H54 (cell line): ENCODE data around the gene BTC.
"Not testable (repeated sequence)": the region's sequence is repeated elsewhere in the genome, so short reads cannot be mapped to it uniquely, and the experiment has no call there.

Experiments used
- DNase-seq: peaks from one replicate; pipeline ENCODE4 v3.0.0; 2011; ENCODE audit warnings: low spot score, mixed read lengths; ENCODE audit not compliant: insufficient read length
- FAIRE-seq: peaks from 3 replicates; lab custom pipeline; 2011; peaks lifted over from hg19 to GRCh38; lab: Jason Lieb, UNC
- POLR2A ChIP-seq: IDR thresholded peaks from 2 replicates; pipeline ENCODE4 v1.6.1; 2011; ENCODE audit warnings: low read depth, mild to moderate bottlenecking, low read length

BTC gene, protein sequence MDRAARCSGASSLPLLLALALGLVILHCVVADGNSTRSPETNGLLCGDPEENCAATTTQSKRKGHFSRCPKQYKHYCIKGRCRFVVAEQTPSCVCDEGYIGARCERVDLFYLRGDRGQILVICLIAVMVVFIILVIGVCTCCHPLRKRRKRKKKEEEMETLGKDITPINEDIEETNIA

DNA sequence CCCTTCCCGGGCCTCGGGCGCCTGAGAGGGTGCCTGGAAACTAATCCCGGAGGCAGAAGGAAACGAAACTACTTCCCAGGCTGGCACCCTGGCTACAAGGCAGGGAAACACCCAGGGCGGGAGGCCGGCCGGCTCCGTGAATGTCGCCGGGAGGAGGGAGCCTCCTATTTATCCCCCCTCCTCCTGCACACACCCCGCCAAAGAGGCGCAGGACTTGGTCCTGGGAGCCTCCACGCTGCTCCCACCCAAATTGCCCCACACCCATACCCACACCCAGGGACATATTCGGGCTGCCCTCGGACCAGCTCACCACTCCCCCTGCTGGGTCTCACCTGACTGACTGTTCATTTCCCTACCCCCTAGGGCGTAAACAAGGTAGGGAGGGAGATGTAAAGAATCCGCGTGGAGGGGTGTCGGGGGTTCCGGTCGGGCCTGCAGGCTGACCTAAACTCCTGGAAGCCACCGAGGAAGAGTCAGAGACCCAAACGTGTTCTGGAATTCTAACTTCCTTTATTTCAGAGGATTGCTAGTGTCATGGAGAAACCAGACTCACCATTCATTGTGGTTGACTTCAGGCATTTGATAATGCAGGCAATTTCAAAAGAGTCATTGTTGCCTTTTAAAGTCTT lies at the start of gene BTC:
TSS of gene BTC (minus strand) at position 142 of the 629 bp plus-strand sequence. CDS start 198 bp downstream, outside the sequence.
- no peak for FAIRE-seq
- DNase-seq = peak; percentile 9
- no peak for TF ChIP-seq POLR2A

DNA sequence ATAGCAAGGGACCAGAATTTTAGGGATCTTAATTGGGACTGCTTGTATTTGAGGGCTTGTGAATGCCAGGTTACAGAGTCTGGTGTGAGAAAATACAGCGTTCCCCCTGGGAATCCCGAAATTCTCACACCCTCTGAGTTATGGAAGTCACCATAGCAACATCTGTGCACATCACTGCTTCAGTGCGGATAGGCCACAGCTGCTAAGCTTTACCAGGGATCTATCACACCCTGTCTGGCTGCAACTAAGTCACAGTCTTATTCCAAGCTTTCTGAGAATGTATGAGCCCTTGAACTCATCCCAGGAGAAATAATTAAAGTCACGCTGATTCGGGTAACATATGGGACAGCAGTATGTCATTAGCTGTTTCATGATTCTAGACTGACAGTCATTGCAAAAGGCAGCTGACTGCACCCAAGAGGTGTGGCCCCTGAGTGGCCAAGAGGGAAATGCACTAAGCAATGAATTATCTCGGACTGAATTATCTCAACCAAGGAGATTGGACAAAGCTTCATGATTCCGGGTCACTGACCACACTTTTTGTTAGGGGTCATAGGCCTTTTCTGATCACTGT lies 46.7 kb upstream of the BTC start:
- FAIRE-seq (no peak), DNase-seq (no peak)
- TF ChIP-seq POLR2A = no peak

DNA sequence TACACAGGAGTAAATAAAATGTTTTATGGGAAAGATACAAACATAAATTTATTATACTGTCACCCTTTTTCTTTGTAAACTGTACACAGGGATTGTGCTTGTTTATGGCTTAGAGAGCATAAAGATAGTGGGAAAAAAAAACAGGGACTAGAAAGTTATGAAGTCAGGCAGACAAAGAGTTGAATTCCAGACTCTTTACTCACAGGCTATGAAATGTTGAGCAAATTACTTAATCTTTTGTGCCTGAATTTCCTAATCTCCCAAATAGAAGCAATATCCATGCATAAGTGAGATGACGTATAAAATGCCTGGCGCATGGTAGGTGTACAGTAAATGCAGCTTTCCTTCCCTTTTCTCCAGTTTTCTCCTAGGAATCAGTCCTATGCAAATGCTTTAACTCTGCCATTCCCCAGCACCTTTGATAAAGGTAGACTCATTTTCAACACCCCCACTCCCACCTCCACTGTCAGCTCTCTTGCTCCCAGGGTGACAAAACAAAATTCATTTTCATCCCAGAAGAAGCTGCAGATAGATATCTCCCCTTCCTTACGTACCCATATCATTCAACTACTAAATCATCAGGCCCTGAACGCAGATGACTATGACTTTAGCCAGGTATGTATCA lies 44.5 kb upstream of the BTC start:
- FAIRE-seq (no peak), DNase-seq (no peak)
- no peak for TF ChIP-seq POLR2A

DNA sequence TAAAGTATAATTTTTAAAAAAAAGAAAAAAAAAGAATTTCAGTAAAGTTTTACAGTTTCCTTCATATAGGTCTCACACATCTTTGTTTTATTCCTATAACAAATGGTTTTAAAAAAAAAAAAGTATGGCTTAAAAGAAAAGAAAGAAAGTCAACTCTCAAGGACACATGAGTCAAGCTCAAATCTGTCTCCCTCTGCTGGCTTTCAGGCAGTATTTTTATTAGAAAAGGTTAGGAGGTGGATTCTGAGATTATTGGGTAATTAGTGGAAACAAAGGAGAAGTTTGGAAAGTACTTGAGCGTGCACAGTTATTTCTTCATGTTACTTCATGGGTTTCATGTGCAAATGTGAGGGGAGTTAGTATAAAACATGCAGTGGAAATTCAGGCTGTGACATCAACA lies 36.6 kb upstream of the BTC start:
- no peak for DNase-seq
- FAIRE-seq = no peak
- TF ChIP-seq POLR2A = no peak

DNA sequence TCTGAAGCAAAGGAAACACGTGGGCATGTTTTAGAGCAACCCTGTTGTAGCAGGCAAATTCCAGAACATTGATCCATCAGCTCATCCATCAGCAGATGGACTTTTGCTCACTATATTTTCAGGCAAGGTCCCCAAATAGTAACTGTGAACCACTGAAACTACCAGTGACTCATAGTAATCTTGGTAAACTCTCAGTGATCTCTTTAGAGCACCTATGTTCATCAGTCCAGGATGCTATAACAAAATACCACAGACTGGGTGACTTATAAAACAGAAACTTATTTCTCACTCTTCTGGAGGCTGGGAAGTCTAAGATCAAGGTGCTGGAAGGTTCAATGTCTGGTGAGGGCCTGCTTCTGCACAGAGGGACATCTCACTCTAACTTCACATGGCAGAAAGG lies 28.9 kb upstream of the BTC start:
- DNase-seq = no peak

DNA sequence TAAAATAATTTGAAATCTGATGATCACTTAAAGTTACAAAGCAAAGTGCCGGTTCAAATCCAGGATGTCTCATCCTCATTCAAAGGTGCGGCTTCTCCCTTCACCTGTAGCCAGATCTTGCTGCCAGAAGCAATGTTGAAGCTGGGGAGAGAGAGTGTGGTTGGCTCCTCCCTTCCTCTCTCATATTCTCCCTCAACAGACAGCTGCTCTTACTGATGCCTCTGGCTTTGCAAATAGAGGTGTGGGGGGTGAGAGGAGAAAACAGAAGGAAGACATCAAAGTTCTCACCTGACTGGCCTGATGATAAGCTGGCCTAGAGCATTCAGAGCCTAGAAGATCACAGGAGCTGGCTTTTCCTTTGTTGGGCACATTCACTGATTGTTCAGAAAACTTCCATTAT lies 28.3 kb upstream of the BTC start:
- no peak for DNase-seq
- no peak for FAIRE-seq
- TF ChIP-seq POLR2A = no peak

More for the DNA sequence above, 28.9 kb upstream of the BTC start:
- no peak for TF ChIP-seq POLR2A
- FAIRE-seq = no peak

- no peak for TF ChIP-seq POLR2A
- DNase-seq (no peak), FAIRE-seq (no peak)
These were observed 27.2 kb upstream of the BTC start for GRCh38 chr4:74821541-74821940.

GRCh38 chr4:74814052-74814451 lies 19.7 kb upstream of the BTC start:
- TF ChIP-seq POLR2A = no peak
- FAIRE-seq (no peak), DNase-seq (no peak)

DNA sequence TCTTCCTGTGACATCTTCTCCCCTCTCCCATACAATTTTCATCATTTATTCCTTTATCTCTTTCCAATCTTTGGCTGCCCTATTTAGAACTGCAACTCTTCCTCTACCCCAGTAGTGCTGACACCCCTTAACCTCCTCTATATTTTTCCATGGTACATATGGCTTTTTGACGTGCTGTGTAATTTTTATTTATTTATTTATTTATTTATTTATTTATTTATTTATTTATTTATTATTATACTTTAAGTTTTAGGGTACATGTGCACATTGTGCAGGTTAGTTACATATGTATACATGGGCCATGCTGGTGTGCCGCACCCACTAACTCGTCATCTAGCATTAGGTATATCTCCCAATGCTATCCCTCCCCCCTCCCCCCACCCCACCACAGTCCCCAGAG lies 17.7 kb upstream of the BTC start:
- DNase-seq, FAIRE-seq: not testable (repeated sequence)

DNA sequence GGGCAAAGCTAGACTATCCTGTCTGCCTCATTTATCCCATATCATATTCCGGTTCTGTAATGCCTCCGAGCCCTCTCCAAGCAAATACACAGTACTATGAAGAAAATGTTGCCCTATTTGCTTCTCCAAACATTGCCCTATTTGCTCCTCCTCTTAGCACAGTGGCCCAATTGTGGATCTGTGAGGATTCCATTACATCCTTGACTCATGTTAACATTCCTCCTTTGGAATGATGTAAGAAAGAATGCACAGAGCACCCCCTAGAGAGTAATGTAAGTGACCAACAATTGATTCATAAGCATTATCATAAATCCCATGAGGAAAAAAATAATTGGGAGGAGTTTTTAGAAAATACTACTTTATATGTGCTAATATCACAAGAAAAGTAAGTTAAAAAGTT lies 11.3 kb upstream of the BTC start:
- DNase-seq (peak; percentile 1), FAIRE-seq (no peak)
- TF ChIP-seq POLR2A = no peak

DNA sequence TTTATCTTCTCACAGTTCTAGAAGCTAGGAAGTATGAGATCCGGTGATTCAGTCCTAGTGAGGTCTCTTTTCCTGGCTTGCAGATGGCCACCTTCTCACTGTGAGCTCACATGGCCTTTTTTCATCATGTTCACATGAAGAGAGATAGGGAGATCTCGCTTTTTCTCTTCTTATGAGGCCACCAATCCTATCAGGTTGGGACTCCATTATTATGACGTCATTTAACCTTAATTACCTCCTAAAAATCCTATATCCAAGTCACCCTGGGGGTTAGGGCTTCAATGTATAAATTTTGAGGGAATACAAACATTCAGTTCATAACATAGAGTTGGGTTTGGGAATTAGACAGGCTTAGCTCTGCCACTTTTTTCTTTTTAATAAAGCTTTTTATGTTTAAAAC lies 6.0 kb upstream of the BTC start:
- FAIRE-seq (no peak), DNase-seq (no peak)
- no peak for TF ChIP-seq POLR2A

GRCh38 chr4:74796631-74797030 lies 2.3 kb upstream of the BTC start:
- TF ChIP-seq POLR2A = no peak
- no peak for FAIRE-seq
- no peak for DNase-seq

DNA sequence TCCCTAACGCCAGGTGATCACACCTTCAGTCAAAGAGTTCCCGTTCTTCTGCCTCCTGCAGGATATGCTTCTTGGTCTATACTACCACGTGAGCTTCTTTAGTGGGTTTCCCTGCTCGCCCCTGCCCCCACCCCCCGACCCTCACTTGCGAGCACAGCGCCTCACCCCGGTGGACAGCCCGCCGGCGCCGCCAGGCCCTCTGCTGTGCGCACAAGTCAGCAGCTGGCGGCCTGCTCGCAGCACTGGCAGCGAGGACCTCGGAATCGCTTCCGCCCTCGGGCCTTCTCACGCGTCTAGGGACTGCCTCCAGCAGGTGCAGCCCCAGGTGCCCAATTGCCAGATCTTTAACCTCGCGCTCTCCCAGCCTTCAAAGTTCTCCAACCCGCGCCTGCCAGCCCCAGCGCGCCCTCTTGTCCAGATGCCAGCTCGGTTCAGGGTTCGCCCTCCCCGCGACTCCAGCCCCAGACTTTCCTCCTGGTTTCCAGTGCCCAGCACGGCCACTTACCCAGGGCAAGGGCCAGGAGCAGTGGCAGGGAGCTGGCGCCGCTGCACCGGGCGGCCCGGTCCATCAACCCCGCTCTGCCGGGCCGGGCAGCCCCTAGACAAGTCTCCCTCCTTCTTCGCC lies 454 bp downstream of the BTC start:
- no peak for TF ChIP-seq POLR2A
- no peak for FAIRE-seq

GRCh38 chr4:74790652-74791051 lies 3.7 kb downstream of the BTC start:
- DNase-seq = no peak
- no peak for TF ChIP-seq POLR2A
- FAIRE-seq = no peak

More for the DNA sequence above, 454 bp downstream of the BTC start:
- peak; percentile 4 for DNase-seq
